Keratinocyte (primary cell): ENCODE data around the gene POLK.

Experiments used
- EZH2 ChIP-seq: IDR thresholded peaks from one replicate; pipeline ENCODE4 v1.6.1; 2012; ENCODE audit warnings: inconsistent platforms, mild to moderate bottlenecking, low read length, moderate library complexity
- TF ChIP-seq, protein P1 (sequence below), 3 experiments: IDR thresholded peaks in 1 of 3; conservative IDR thresholded peaks in 1 of 3; optimal IDR thresholded peaks in 1 of 3; 2 replicates in 2 of 3; 3 replicates in 1 of 3; pipeline versions ENCODE3 to v1.5.1; 2011; ENCODE audit warnings: low read length in 3 of 3, mild to moderate bottlenecking in 3 of 3, moderate library complexity in 2 of 3, control low read depth in 1 of 3, inconsistent platforms in 1 of 3; ENCODE audit not compliant: insufficient read depth in 2 of 3; ENCODE audit errors: extremely low read depth in 1 of 3

DNA sequence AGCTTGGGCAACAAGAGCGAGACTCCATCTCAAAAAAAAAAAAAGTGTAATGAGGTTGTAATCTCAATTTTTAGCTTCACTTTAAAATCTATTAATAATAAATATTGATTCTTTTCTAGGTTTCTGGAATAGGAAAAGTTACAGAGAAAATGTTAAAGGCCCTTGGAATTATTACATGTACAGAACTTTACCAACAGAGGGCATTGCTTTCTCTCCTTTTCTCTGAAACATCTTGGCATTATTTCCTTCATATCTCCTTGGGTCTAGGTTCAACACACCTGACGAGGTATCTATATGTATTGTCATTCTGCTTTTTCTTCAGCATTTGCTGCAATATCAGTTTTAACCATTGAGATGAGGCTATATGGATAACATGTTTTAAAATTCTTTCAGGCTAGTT is 73.0 kb downstream of the POLK start:
- TF ChIP-seq, protein P1, sequence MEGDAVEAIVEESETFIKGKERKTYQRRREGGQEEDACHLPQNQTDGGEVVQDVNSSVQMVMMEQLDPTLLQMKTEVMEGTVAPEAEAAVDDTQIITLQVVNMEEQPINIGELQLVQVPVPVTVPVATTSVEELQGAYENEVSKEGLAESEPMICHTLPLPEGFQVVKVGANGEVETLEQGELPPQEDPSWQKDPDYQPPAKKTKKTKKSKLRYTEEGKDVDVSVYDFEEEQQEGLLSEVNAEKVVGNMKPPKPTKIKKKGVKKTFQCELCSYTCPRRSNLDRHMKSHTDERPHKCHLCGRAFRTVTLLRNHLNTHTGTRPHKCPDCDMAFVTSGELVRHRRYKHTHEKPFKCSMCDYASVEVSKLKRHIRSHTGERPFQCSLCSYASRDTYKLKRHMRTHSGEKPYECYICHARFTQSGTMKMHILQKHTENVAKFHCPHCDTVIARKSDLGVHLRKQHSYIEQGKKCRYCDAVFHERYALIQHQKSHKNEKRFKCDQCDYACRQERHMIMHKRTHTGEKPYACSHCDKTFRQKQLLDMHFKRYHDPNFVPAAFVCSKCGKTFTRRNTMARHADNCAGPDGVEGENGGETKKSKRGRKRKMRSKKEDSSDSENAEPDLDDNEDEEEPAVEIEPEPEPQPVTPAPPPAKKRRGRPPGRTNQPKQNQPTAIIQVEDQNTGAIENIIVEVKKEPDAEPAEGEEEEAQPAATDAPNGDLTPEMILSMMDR (optimal IDR thresholded peaks at IDR 0.05 in 1 of 3, IDR thresholded peaks at IDR 0.05 in 1 of 3, conservative IDR thresholded peaks at IDR 0.05 in 1 of 3; ENCODE audit: extremely low read depth in 1 of 3, insufficient read depth in 2 of 3, low read length in 3 of 3): peak in 2 of 3 experiments; percentile 28 to 44
- TF ChIP-seq EZH2: no peak
